ENCODE results near the gene LTBP4.

The LTBP4 gene

GRCh38 chr19:40663695-40664692, 62.8 kb downstream of the LTBP4 start:
- no peak overlapping the region for H3K27ac ChIP-seq (replicated peaks)
- no peaks in the 10 kb centered on the region for H3K27me3 ChIP-seq (ENCODE audit: insufficient read depth, poor library complexity, severe bottlenecking)
- TF ChIP-seq, protein P1, sequence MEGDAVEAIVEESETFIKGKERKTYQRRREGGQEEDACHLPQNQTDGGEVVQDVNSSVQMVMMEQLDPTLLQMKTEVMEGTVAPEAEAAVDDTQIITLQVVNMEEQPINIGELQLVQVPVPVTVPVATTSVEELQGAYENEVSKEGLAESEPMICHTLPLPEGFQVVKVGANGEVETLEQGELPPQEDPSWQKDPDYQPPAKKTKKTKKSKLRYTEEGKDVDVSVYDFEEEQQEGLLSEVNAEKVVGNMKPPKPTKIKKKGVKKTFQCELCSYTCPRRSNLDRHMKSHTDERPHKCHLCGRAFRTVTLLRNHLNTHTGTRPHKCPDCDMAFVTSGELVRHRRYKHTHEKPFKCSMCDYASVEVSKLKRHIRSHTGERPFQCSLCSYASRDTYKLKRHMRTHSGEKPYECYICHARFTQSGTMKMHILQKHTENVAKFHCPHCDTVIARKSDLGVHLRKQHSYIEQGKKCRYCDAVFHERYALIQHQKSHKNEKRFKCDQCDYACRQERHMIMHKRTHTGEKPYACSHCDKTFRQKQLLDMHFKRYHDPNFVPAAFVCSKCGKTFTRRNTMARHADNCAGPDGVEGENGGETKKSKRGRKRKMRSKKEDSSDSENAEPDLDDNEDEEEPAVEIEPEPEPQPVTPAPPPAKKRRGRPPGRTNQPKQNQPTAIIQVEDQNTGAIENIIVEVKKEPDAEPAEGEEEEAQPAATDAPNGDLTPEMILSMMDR (IDR thresholded peaks at IDR 0.05; ENCODE audit: insufficient read depth, low read length): no peak
- TF ChIP-seq REST (IDR thresholded peaks at IDR 0.05; ENCODE audit: insufficient replicate concordance, low read depth): no peak
- no peak for TF ChIP-seq POLR2AphosphoS5 (IDR thresholded peaks at IDR 0.05; ENCODE audit: low read depth)
- TF ChIP-seq SPI1 (IDR thresholded peaks at IDR 0.05; ENCODE audit: borderline replicate concordance, low read depth): no peak
- TF ChIP-seq GABPA (IDR thresholded peaks at IDR 0.05; ENCODE audit: low read depth): no peak
- peak overlapping the region; percentile 68 for H3K4me3 ChIP-seq (replicated peaks; ENCODE audit: insufficient read depth, low read length)
- DNase-seq (ENCODE audit: low read depth in 1 of 2, low spot score in 1 of 2): peak in 1 of 2 experiments; percentile 35

DNA sequence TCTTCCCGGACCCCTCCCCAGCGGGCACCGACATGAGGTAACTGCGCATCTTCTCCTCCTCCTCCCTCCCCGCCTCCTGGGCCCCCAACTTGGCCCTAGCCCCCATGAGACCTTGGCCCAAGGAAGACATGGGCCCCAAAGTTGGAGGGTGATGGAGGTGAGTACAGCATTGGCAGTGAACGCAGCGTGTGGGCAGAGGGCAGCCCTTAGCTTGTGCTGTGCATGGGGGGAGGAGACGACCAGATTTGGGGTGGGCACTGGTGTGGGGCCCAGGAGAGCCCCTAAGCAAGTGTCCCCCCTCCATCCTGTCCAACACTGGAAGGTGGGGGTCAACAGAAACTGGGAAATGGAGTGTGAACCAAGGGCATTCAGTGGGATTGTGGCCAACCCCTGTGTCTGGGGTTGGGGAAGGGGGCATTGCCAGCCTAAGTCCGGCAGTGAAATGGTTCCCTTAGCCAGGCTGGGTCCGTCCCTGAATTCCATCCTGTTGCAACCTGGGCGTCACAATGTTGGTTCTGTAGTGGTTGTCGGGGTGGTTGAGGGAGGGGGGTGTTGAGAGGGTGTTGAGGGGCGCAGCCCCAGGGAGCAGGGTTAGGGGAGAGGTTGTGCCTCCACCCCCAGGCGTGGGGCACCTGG, 65.8 kb downstream of the LTBP4 start:
- H3K4me3 ChIP-seq (replicated peaks; ENCODE audit: insufficient read depth, low read length): no peak overlapping the region
- H3K27me3 ChIP-seq (ENCODE audit: insufficient read depth, poor library complexity, severe bottlenecking): no peaks in the 10 kb centered on the region
- H3K27ac ChIP-seq (replicated peaks): no peak overlapping the region
- no peak for DNase-seq (ENCODE audit: low read depth in 1 of 2, low spot score in 1 of 2)
- no peak for TF ChIP-seq GABPA (IDR thresholded peaks at IDR 0.05; ENCODE audit: low read depth)
- TF ChIP-seq, protein P1 (IDR thresholded peaks at IDR 0.05; ENCODE audit: insufficient read depth, low read length): no peak
- no peak for TF ChIP-seq POLR2AphosphoS5 (IDR thresholded peaks at IDR 0.05; ENCODE audit: low read depth)
- no peak for TF ChIP-seq REST (IDR thresholded peaks at IDR 0.05; ENCODE audit: insufficient replicate concordance, low read depth)
- TF ChIP-seq SPI1 (IDR thresholded peaks at IDR 0.05; ENCODE audit: borderline replicate concordance, low read depth): no peak

GRCh38 chr19:40667602-40668001, 66.4 kb downstream of the LTBP4 start:
- no peak for DNase-seq (ENCODE audit: low read depth in 1 of 2, low spot score in 1 of 2)
- TF ChIP-seq GABPA (IDR thresholded peaks at IDR 0.05; ENCODE audit: low read depth) (no peak), REST (IDR thresholded peaks at IDR 0.05; ENCODE audit: insufficient replicate concordance, low read depth) (no peak), POLR2AphosphoS5 (IDR thresholded peaks at IDR 0.05; ENCODE audit: low read depth) (no peak), SPI1 (IDR thresholded peaks at IDR 0.05; ENCODE audit: borderline replicate concordance, low read depth) (no peak)
- TF ChIP-seq, protein P1 (IDR thresholded peaks at IDR 0.05; ENCODE audit: insufficient read depth, low read length): no peak
- Histone ChIP-seq H3K4me3 (replicated peaks; ENCODE audit: insufficient read depth, low read length) (no peak overlapping the region), H3K27ac (replicated peaks) (no peak overlapping the region), H3K27me3 (ENCODE audit: insufficient read depth, poor library complexity, severe bottlenecking) (no peaks in the 10 kb centered on the region)

All from HL-60 (cell line).